HG02870 (cell line): ENCODE measurements around the gene ZNF48.

Experiments used
- ATAC-seq: cut with Tn5 transposase; IDR thresholded peaks from one replicate; pipeline ENCODE4 v1.9.1; 2021; ENCODE audit warnings: mild to moderate bottlenecking, moderate library complexity; ENCODE audit not compliant: unreplicated experiment

ZNF48 gene

GRCh38 chr16:30434852-30435251 is 39.6 kb downstream of the ZNF48 start:
- ATAC-seq = no peak

GRCh38 chr16:30437511-30438046 is 42.4 kb downstream of the ZNF48 start:
- ATAC-seq = no peak

GRCh38 chr16:30438835-30439234 is 43.6 kb downstream of the ZNF48 start:
- ATAC-seq = no peak

GRCh38 chr16:30439720-30440348 is 44.6 kb downstream of the ZNF48 start:
- no peak for ATAC-seq

GRCh38 chr16:30443631-30444030 is 48.4 kb downstream of the ZNF48 start:
- no peak for ATAC-seq

GRCh38 chr16:30444231-30445148 is 49.3 kb downstream of the ZNF48 start:
- no peak for ATAC-seq

- no peak for ATAC-seq
Measured at GRCh38 chr16:30445149-30445407, 49.9 kb downstream of the ZNF48 start.

- peak; percentile 90 for ATAC-seq
Measured at GRCh38 chr16:30445408-30446202, 50.4 kb downstream of the ZNF48 start, which contains the start of gene SEPHS2. TSS of gene SEPHS2 (minus strand) at chr16:30445874. CDS start at chr16:30445727, 147 bp downstream.

- no peak for ATAC-seq
Measured at GRCh38 chr16:30446203-30446595, 51.0 kb downstream of the ZNF48 start.

GRCh38 chr16:30447512-30448226 is 52.4 kb downstream of the ZNF48 start:
- ATAC-seq = no peak

- ATAC-seq = no peak
Measured at GRCh38 chr16:30449116-30449435, 53.9 kb downstream of the ZNF48 start.
